ENCODE data around the gene SLBP. TPM values are rescaled to one million over a fixed set of nuclear protein-coding genes. Genes with fewer than 3 reads are reported as not detected.

Gene SLBP
- polyA plus RNA-seq, 4 donors, result 25.5 to 38.4 (median 27.9) TPM

GRCh38 chr4:1745697-1746096, 33.6 kb upstream of the SLBP start:
- 70 to 86% (median 77%) methylated on average over 11 to 12 of the region's 12 CpGs for WGBS, 3 donors
- peaks cover 0 to 6% of the 10 kb centered on the region in 2 donors for H3K9me3 ChIP-seq (ENCODE audit: control insufficient read depth in 2 of 2, insufficient read depth in 1 of 2, low read depth in 1 of 2, low read length in 1 of 2)
- DNase-seq, result no peak
- no peak overlapping the region for H3K27ac ChIP-seq (ENCODE audit: low read depth in 1 of 3, low read length in 2 of 3)
- H3K27me3 ChIP-seq (ENCODE audit: control insufficient read depth in 3 of 3, insufficient read depth in 3 of 3, low read length in 3 of 3), result no peaks in the 10 kb centered on the region
- no peak overlapping the region for H3K4me3 ChIP-seq (ENCODE audit: low read depth in 1 of 3, low read length in 3 of 3)
- peaks cover 0 to 38% (median 3%) of the 10 kb centered on the region in 3 donors for H3K36me3 ChIP-seq (ENCODE audit: control insufficient read depth in 3 of 3, insufficient read depth in 2 of 3, low read depth in 1 of 3, low read length in 3 of 3)
- peaks cover 0 to 6% (median 0%) of the 10 kb centered on the region in 3 donors for H3K4me1 ChIP-seq (ENCODE audit: control insufficient read depth in 3 of 3, insufficient read depth in 2 of 3, low read depth in 1 of 3, low read length in 2 of 3)
- no peak for FAIRE-seq

DNA sequence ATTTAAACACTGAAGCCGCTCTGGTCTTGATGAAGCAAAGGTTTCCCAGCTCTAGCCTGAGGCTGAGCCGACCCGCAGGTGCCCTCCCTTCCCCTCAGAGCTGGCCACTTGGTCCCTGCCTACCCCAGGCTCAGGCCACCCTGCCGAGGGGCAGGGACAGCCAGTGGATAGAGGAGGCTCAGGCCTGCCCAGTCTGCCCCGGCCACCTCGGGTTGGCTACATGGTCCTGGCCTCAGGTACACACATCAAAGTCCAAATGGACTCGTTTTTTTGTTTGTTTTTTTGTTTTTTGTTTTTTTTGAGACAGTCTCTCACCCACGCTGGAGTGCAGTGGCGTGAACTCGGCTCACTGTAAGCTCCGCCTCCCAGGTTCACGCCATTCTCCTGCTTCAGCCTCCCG, 33.0 kb upstream of the SLBP start:
- FAIRE-seq, result no peak
- Histone ChIP-seq H3K9me3 (ENCODE audit: control insufficient read depth in 2 of 2, insufficient read depth in 1 of 2, low read depth in 1 of 2, low read length in 1 of 2) (peaks cover 0 to 6% of the 10 kb centered on the region in 2 donors), H3K4me1 (ENCODE audit: control insufficient read depth in 3 of 3, insufficient read depth in 2 of 3, low read depth in 1 of 3, low read length in 2 of 3) (peaks cover 0 to 6% (median 0%) of the 10 kb centered on the region in 3 donors), H3K27me3 (ENCODE audit: control insufficient read depth in 3 of 3, insufficient read depth in 3 of 3, low read length in 3 of 3) (no peaks in the 10 kb centered on the region), H3K27ac (ENCODE audit: low read depth in 1 of 3, low read length in 2 of 3) (no peak overlapping the region), H3K4me3 (ENCODE audit: low read depth in 1 of 3, low read length in 3 of 3) (no peak overlapping the region), H3K36me3 (ENCODE audit: control insufficient read depth in 3 of 3, insufficient read depth in 2 of 3, low read depth in 1 of 3, low read length in 3 of 3) (peaks cover 0 to 43% (median 3%) of the 10 kb centered on the region in 3 donors)
- 80 to 90% (median 89%) methylated on average over 13 of the region's 13 CpGs for WGBS, 3 donors
- DNase-seq, result no peak

DNA sequence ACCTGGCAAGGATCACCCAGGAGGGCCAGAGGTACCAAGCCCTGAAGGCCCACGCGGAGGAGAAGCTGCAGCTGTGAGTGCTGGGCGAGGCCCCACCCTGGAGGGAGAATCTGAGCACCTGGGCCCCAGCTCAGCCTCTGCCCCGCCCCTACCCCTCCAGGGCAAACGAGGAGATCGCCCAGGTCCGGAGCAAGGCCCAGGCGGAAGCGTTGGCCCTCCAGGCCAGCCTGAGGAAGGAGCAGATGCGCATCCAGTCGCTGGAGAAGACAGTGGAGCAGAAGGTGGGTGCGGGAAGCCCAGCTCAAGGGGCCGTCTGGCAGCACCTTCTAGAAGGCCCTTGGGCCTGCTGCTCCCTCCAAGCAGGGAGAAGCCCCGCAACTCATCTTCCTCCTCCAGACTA, 32.4 kb upstream of the SLBP start:
- 81 to 89% (median 84%) methylated on average over 14 of the region's 14 CpGs for WGBS, 3 donors

DNA sequence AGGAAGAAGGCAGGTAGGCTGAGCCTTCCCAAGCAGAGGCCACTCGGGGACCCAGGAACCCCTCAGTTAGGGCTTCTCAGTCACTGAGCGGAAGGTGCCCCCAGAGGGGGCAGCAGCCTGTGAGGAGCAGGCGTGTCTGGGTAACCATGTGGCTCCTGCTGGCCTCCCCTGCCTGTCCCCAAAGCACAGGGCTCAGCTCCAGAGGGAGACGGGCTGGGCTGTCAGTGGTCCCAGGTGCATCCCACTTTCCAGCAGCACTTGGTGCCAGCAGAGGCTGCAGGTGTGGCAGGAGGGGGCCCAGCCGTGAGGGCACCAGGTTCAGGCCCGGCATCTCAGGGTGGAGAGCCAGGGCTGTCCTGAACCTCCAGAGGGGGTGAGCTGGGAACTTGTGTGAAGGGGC, 31.9 kb upstream of the SLBP start:
- H3K36me3 ChIP-seq (ENCODE audit: control insufficient read depth in 3 of 3, insufficient read depth in 2 of 3, low read depth in 1 of 3, low read length in 3 of 3), result peaks cover 0 to 54% (median 6%) of the 10 kb centered on the region in 3 donors
- H3K4me3 ChIP-seq (ENCODE audit: low read depth in 1 of 3, low read length in 3 of 3), result no peak overlapping the region
- H3K9me3 ChIP-seq (ENCODE audit: control insufficient read depth in 2 of 2, insufficient read depth in 1 of 2, low read depth in 1 of 2, low read length in 1 of 2), result peaks cover 0 to 11% of the 10 kb centered on the region in 2 donors
- no peaks in the 10 kb centered on the region for H3K27me3 ChIP-seq (ENCODE audit: control insufficient read depth in 3 of 3, insufficient read depth in 3 of 3, low read length in 3 of 3)
- H3K27ac ChIP-seq (ENCODE audit: low read depth in 1 of 3, low read length in 2 of 3), result no peak overlapping the region
- FAIRE-seq (no peak), DNase-seq (no peak)
- H3K4me1 ChIP-seq (ENCODE audit: control insufficient read depth in 3 of 3, insufficient read depth in 2 of 3, low read depth in 1 of 3, low read length in 2 of 3), result peaks cover 0 to 6% (median 0%) of the 10 kb centered on the region in 3 donors
- 92 to 95% (median 94%) methylated on average over 6 of the region's 6 CpGs for WGBS, 3 donors

More for the DNA sequence above, 32.4 kb upstream of the SLBP start:
- no peak overlapping the region for H3K4me3 ChIP-seq (ENCODE audit: low read depth in 1 of 3, low read length in 3 of 3)
- H3K4me1 ChIP-seq (ENCODE audit: control insufficient read depth in 3 of 3, insufficient read depth in 2 of 3, low read depth in 1 of 3, low read length in 2 of 3), result peaks cover 0 to 6% (median 0%) of the 10 kb centered on the region in 3 donors
- DNase-seq (no peak), FAIRE-seq (no peak)
- H3K9me3 ChIP-seq (ENCODE audit: control insufficient read depth in 2 of 2, insufficient read depth in 1 of 2, low read depth in 1 of 2, low read length in 1 of 2), result peaks cover 0 to 6% of the 10 kb centered on the region in 2 donors
- no peak overlapping the region for H3K27ac ChIP-seq (ENCODE audit: low read depth in 1 of 3, low read length in 2 of 3)
- H3K27me3 ChIP-seq (ENCODE audit: control insufficient read depth in 3 of 3, insufficient read depth in 3 of 3, low read length in 3 of 3), result no peaks in the 10 kb centered on the region
- H3K36me3 ChIP-seq (ENCODE audit: control insufficient read depth in 3 of 3, insufficient read depth in 2 of 3, low read depth in 1 of 3, low read length in 3 of 3), result peaks cover 0 to 48% (median 3%) of the 10 kb centered on the region in 3 donors

GRCh38 chr4:1743551-1743950, 31.4 kb upstream of the SLBP start:
- Histone ChIP-seq H3K4me3 (ENCODE audit: low read depth in 1 of 3, low read length in 3 of 3) (no peak overlapping the region), H3K27me3 (ENCODE audit: control insufficient read depth in 3 of 3, insufficient read depth in 3 of 3, low read length in 3 of 3) (no peaks in the 10 kb centered on the region), H3K9me3 (ENCODE audit: control insufficient read depth in 2 of 2, insufficient read depth in 1 of 2, low read depth in 1 of 2, low read length in 1 of 2) (peaks cover 0 to 16% of the 10 kb centered on the region in 2 donors), H3K27ac (ENCODE audit: low read depth in 1 of 3, low read length in 2 of 3) (no peak overlapping the region), H3K4me1 (ENCODE audit: control insufficient read depth in 3 of 3, insufficient read depth in 2 of 3, low read depth in 1 of 3, low read length in 2 of 3) (peaks cover 0 to 4% (median 0%) of the 10 kb centered on the region in 3 donors), H3K36me3 (ENCODE audit: control insufficient read depth in 3 of 3, insufficient read depth in 2 of 3, low read depth in 1 of 3, low read length in 3 of 3) (peaks cover 0 to 57% (median 6%) of the 10 kb centered on the region in 3 donors)
- WGBS, 3 donors, result 77 to 92% (median 85%) methylated on average over 10 to 12 of the region's 12 CpGs
- no peak for DNase-seq
- no peak for FAIRE-seq

DNA sequence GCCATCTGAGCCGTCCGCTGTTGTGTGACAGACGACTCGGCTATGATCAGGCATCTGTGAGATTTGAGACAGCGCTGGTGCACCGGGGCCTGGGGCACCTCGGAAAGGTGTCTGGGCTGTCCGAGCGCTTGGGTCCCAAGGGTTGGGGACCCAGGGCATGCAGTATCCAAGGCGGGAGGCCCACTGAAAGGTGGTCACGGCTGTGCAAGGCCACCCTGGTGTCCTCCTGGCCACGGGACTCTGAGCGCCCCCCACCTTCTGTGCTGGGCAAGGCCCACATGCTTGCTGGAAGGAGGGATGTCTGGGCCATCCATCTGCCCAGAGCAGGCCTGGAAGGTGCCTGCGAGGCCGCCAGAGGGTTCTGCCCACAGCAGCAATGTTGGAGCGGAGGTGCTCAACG, 29.1 kb upstream of the SLBP start:
- no peak for FAIRE-seq
- no peak for DNase-seq

DNA sequence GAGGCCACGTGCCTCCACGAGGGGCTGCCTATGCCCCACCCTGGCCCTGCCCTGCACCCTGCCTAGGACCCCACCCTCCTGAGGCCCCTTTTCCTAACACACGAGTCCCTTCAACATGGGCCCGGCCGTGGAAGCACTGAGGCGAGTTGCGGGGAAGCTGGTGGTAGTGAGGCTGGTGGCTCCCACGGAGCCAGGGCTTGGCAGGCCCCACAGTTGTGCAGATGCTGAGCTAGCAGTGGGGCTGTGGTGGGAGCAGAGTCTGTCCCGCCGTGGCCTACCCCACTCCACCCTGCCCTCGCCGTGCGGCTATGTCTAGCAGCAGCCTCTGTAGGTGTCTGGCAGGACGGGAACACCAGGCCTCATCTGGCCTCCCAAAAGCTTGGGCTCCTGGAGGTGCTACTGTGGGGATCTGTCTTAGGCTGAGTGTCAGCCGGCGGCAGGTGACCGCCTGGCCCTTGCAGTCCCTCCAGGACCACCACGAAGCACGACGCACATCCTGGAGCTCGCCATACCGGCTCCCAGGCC, 28.0 kb upstream of the SLBP start:
- Histone ChIP-seq H3K4me3 (ENCODE audit: low read depth in 1 of 3, low read length in 3 of 3) (no peak overlapping the region), H3K27ac (ENCODE audit: low read depth in 1 of 3, low read length in 2 of 3) (no peak overlapping the region), H3K27me3 (ENCODE audit: control insufficient read depth in 3 of 3, insufficient read depth in 3 of 3, low read length in 3 of 3) (no peaks in the 10 kb centered on the region), H3K4me1 (ENCODE audit: control insufficient read depth in 3 of 3, insufficient read depth in 2 of 3, low read depth in 1 of 3, low read length in 2 of 3) (no peaks in the 10 kb centered on the region), H3K36me3 (ENCODE audit: control insufficient read depth in 3 of 3, insufficient read depth in 2 of 3, low read depth in 1 of 3, low read length in 3 of 3) (peaks cover 9 to 85% (median 23%) of the 10 kb centered on the region in 3 donors), H3K9me3 (ENCODE audit: control insufficient read depth in 2 of 2, insufficient read depth in 1 of 2, low read depth in 1 of 2, low read length in 1 of 2) (peaks cover 2 to 34% of the 10 kb centered on the region in 2 donors)
- WGBS, 3 donors, result 96 to 99% (median 97%) methylated on average over 22 of the region's 22 CpGs
- DNase-seq (no peak), FAIRE-seq (no peak)

More for the DNA sequence above, 29.1 kb upstream of the SLBP start:
- H3K27ac ChIP-seq (ENCODE audit: low read depth in 1 of 3, low read length in 2 of 3), result no peak overlapping the region
- 91 to 93% (median 92%) methylated on average over 17 of the region's 17 CpGs for WGBS, 3 donors
- H3K9me3 ChIP-seq (ENCODE audit: control insufficient read depth in 2 of 2, insufficient read depth in 1 of 2, low read depth in 1 of 2, low read length in 1 of 2), result peaks cover 2 to 32% of the 10 kb centered on the region in 2 donors
- no peak overlapping the region for H3K4me3 ChIP-seq (ENCODE audit: low read depth in 1 of 3, low read length in 3 of 3)
- no peaks in the 10 kb centered on the region for H3K4me1 ChIP-seq (ENCODE audit: control insufficient read depth in 3 of 3, insufficient read depth in 2 of 3, low read depth in 1 of 3, low read length in 2 of 3)
- H3K27me3 ChIP-seq (ENCODE audit: control insufficient read depth in 3 of 3, insufficient read depth in 3 of 3, low read length in 3 of 3), result no peaks in the 10 kb centered on the region
- H3K36me3 ChIP-seq (ENCODE audit: control insufficient read depth in 3 of 3, insufficient read depth in 2 of 3, low read depth in 1 of 3, low read length in 3 of 3), result peaks cover 9 to 80% (median 16%) of the 10 kb centered on the region in 3 donors

GRCh38 chr4:1739358-1739757, 27.2 kb upstream of the SLBP start:
- 94 to 96% (median 94%) methylated on average over 8 to 9 of the region's 9 CpGs for WGBS, 3 donors
- H3K4me1 ChIP-seq (ENCODE audit: control insufficient read depth in 3 of 3, insufficient read depth in 2 of 3, low read depth in 1 of 3, low read length in 2 of 3), result no peaks in the 10 kb centered on the region
- DNase-seq (no peak), FAIRE-seq (no peak)
- H3K9me3 ChIP-seq (ENCODE audit: control insufficient read depth in 2 of 2, insufficient read depth in 1 of 2, low read depth in 1 of 2, low read length in 1 of 2), result peaks cover 2 to 34% of the 10 kb centered on the region in 2 donors
- no peak overlapping the region for H3K27ac ChIP-seq (ENCODE audit: low read depth in 1 of 3, low read length in 2 of 3)
- no peak overlapping the region for H3K4me3 ChIP-seq (ENCODE audit: low read depth in 1 of 3, low read length in 3 of 3)
- H3K36me3 ChIP-seq (ENCODE audit: control insufficient read depth in 3 of 3, insufficient read depth in 2 of 3, low read depth in 1 of 3, low read length in 3 of 3), result peaks cover 9 to 85% (median 26%) of the 10 kb centered on the region in 3 donors
- H3K27me3 ChIP-seq (ENCODE audit: control insufficient read depth in 3 of 3, insufficient read depth in 3 of 3, low read length in 3 of 3), result no peaks in the 10 kb centered on the region

GRCh38 chr4:1738410-1738809, 26.3 kb upstream of the SLBP start:
- H3K4me3 ChIP-seq (ENCODE audit: low read depth in 1 of 3, low read length in 3 of 3), result no peak overlapping the region
- peaks cover 2 to 34% of the 10 kb centered on the region in 2 donors for H3K9me3 ChIP-seq (ENCODE audit: control insufficient read depth in 2 of 2, insufficient read depth in 1 of 2, low read depth in 1 of 2, low read length in 1 of 2)
- H3K27ac ChIP-seq (ENCODE audit: low read depth in 1 of 3, low read length in 2 of 3), result no peak overlapping the region
- FAIRE-seq, result no peak
- no peak for DNase-seq
- no peaks in the 10 kb centered on the region for H3K4me1 ChIP-seq (ENCODE audit: control insufficient read depth in 3 of 3, insufficient read depth in 2 of 3, low read depth in 1 of 3, low read length in 2 of 3)
- H3K36me3 ChIP-seq (ENCODE audit: control insufficient read depth in 3 of 3, insufficient read depth in 2 of 3, low read depth in 1 of 3, low read length in 3 of 3), result peaks cover 9 to 78% (median 26%) of the 10 kb centered on the region in 3 donors
- no peaks in the 10 kb centered on the region for H3K27me3 ChIP-seq (ENCODE audit: control insufficient read depth in 3 of 3, insufficient read depth in 3 of 3, low read length in 3 of 3)
- 96 to 98% (median 98%) methylated on average over 4 of the region's 4 CpGs for WGBS, 3 donors
